CD4-positive, alpha-beta T cell (primary cell): ENCODE measurements around the gene RDH12. TPM values are rescaled to one million over a fixed set of nuclear protein-coding genes. Genes with fewer than 3 reads are reported as not detected.

Source experiments
- ATAC-seq: fragments of 200-7000 bp; cut with Tn5 transposase; one replicate; pipeline ENCODE4 v1.10.0; 2022; ENCODE audit warnings: mild to moderate bottlenecking; ENCODE audit not compliant: poor library complexity
- CTCF ChIA-PET: fragments of 350-600 bp; sonication (Branson Sonifier 250); formaldehyde crosslinking; loops from one replicate; lab custom pipeline; 2021; ENCODE audit warnings: antibody characterized with exemption, inconsistent platforms; lab: Charles Lee
- POLR2A ChIA-PET: fragments of 350-600 bp; sonication (Branson Sonifier 250); formaldehyde crosslinking; loops from one replicate; lab custom pipeline; 2021; ENCODE audit warnings: antibody characterized with exemption, inconsistent platforms; lab: Charles Lee
- DNase-seq, 14 experiments: peaks; one replicate each; pipeline ENCODE4 v3.0.0-alpha.2; 2013 to 2020; ENCODE audit warnings: mixed read lengths in 2 of 14
- H3K27ac ChIP-seq, 2 donors: one replicate each; pipeline versions ENCODE4 v1.5.1 to v1.7.0; 2013; ENCODE audit warnings: low read length in 2 of 2, low read depth in 1 of 2, mild to moderate bottlenecking in 1 of 2
- H3K27me3 ChIP-seq, 2 experiments: 1 replicate in 1 of 2; 2 replicates in 1 of 2; pipeline versions ENCODE4 v1.6.1 to v1.7.0; 2013; ENCODE audit warnings: low read length in 2 of 2, control low read depth in 1 of 2, mild to moderate bottlenecking in 1 of 2, moderate library complexity in 1 of 2; ENCODE audit not compliant: insufficient read depth in 2 of 2, control insufficient read depth in 1 of 2
- H3K36me3 ChIP-seq: one replicate; pipeline ENCODE4 v1.6.1; 2013; ENCODE audit warnings: low read length, control low read depth; ENCODE audit not compliant: insufficient read depth
- H3K4me1 ChIP-seq: one replicate; pipeline ENCODE4 v1.6.1; 2013; ENCODE audit warnings: low read length, control low read depth; ENCODE audit not compliant: insufficient read depth
- H3K4me3 ChIP-seq: one replicate; pipeline ENCODE4 v1.5.1; 2013; ENCODE audit warnings: mild to moderate bottlenecking, low read length, moderate library complexity
- H3K9me3 ChIP-seq, 2 experiments: 1 replicate in 1 of 2; 2 replicates in 1 of 2; pipeline versions ENCODE4 v1.6.1 to v1.7.0; 2013; ENCODE audit warnings: low read length in 2 of 2, mild to moderate bottlenecking in 2 of 2, control low read depth in 1 of 2, moderate library complexity in 1 of 2; ENCODE audit not compliant: control insufficient read depth in 1 of 2, insufficient read depth in 1 of 2
- H3K27ac Mint-ChIP-seq: one replicate; pipeline ENCODE4 v1.8.0; 2020; ENCODE audit warnings: mixed read lengths
- H3K27me3 Mint-ChIP-seq: one replicate; pipeline ENCODE4 v1.8.0; 2021; ENCODE audit warnings: mixed read lengths
- H3K36me3 Mint-ChIP-seq: one replicate; pipeline ENCODE4 v1.8.0; 2021; ENCODE audit warnings: low read depth, mixed read lengths
- H3K4me1 Mint-ChIP-seq: one replicate; pipeline ENCODE4 v1.8.0; 2021; ENCODE audit warnings: low read depth, mixed read lengths
- H3K4me3 Mint-ChIP-seq: one replicate; pipeline ENCODE4 v1.8.0; 2020; ENCODE audit warnings: mild to moderate bottlenecking, mixed read lengths
- H3K9me3 Mint-ChIP-seq: one replicate; pipeline ENCODE4 v1.8.0; 2020; ENCODE audit warnings: mixed read lengths
- CTCF ChIP-seq: fragments of 200-600 bp; IDR thresholded peaks from one replicate; pipeline ENCODE4 v1.8.0; 2022; ENCODE audit warnings: antibody characterized with exemption, mild to moderate bottlenecking
- intact Hi-C, 2 experiments: fragments of 100-400 bp; cut with DNase I in 1 of 2; cut with micrococcal nuclease in 1 of 2; formaldehyde crosslinking; loops; one replicate each; pipeline versions ENCODE4 v1.15.1 to v1.9.0; 2023 to 2025; cut with DNase I, micrococcal nuclease
- total RNA-seq, 174 experiments: library from RNA in 2 of 174; stranded (reverse) in 2 of 174; gene quantifications; one replicate each; pipeline ENCODE4 v1.2.3 and lab custom pipeline; 2021 to 2026

The RDH12 gene
- total RNA-seq, 2 experiments from 2014 or later = not detected

GRCh38 chr14:67719866-67720265 is 18.2 kb downstream of the RDH12 start:
- no peaks in the 10 kb centered on the region for H3K36me3 ChIP-seq
- H3K9me3 ChIP-seq = no peaks in the 10 kb centered on the region
- H3K4me3 Mint-ChIP-seq = no peak overlapping the region
- intact Hi-C loops = no loop called here
- peaks cover 26 to 36% of the 10 kb centered on the region in 2 experiments for H3K27me3 ChIP-seq
- H3K27ac Mint-ChIP-seq = no peak overlapping the region
- peaks cover 50% of the 10 kb centered on the region for H3K27me3 Mint-ChIP-seq
- H3K4me1 Mint-ChIP-seq = peaks cover 5% of the 10 kb centered on the region
- no peaks in the 10 kb centered on the region for H3K36me3 Mint-ChIP-seq
- ChIA-PET CTCF (no interaction called here), POLR2A (no interaction called here)
- no peak overlapping the region for H3K4me3 ChIP-seq
- no peak overlapping the region for H3K27ac ChIP-seq
- peaks cover 4% of the 10 kb centered on the region for H3K4me1 ChIP-seq
- DNase-seq (no peak), ATAC-seq (no peak)
- no peaks in the 10 kb centered on the region for H3K9me3 Mint-ChIP-seq
- no peak for TF ChIP-seq CTCF

GRCh38 chr14:67721875-67722274 is 20.2 kb downstream of the RDH12 start:
- TF ChIP-seq CTCF = no peak
- peaks cover 61% of the 10 kb centered on the region for H3K27me3 Mint-ChIP-seq
- peaks cover 4% of the 10 kb centered on the region for H3K4me1 ChIP-seq
- no peak overlapping the region for H3K4me3 Mint-ChIP-seq
- no peaks in the 10 kb centered on the region for H3K36me3 ChIP-seq
- CTCF ChIA-PET = no interaction called here
- H3K27me3 ChIP-seq = peaks cover 29 to 39% of the 10 kb centered on the region in 2 experiments
- H3K9me3 Mint-ChIP-seq = no peaks in the 10 kb centered on the region
- H3K4me3 ChIP-seq = no peak overlapping the region
- intact Hi-C loops = no loop called here
- H3K27ac ChIP-seq = no peak overlapping the region
- H3K4me1 Mint-ChIP-seq = peaks cover 5% of the 10 kb centered on the region
- ATAC-seq = no peak
- H3K27ac Mint-ChIP-seq = no peak overlapping the region
- no peaks in the 10 kb centered on the region for H3K9me3 ChIP-seq
- no peaks in the 10 kb centered on the region for H3K36me3 Mint-ChIP-seq
- POLR2A ChIA-PET = interaction anchor here (0.7 to 1.1 kb wide), 2 partner anchors 11 to 88 kb away, joined by 3 read pairs; no protein-coding TSS in a partner anchor
- DNase-seq = no peak

- TF ChIP-seq CTCF = no peak
- peaks cover 5% of the 10 kb centered on the region for H3K4me1 Mint-ChIP-seq
- Histone ChIP-seq H3K9me3 (no peaks in the 10 kb centered on the region), H3K4me1 (peaks cover 4% of the 10 kb centered on the region), H3K36me3 (no peaks in the 10 kb centered on the region), H3K27me3 (peaks cover 29 to 39% of the 10 kb centered on the region in 2 experiments), H3K4me3 (no peak overlapping the region), H3K27ac (no peak overlapping the region)
- ChIA-PET CTCF (no interaction called here), POLR2A (interaction anchor here (0.7 to 1.1 kb wide), 2 partner anchors 11 to 88 kb away, joined by 3 read pairs; no protein-coding TSS in a partner anchor)
- no peaks in the 10 kb centered on the region for H3K36me3 Mint-ChIP-seq
- H3K9me3 Mint-ChIP-seq = no peaks in the 10 kb centered on the region
- no peak overlapping the region for H3K4me3 Mint-ChIP-seq
- intact Hi-C loops = no loop called here
- H3K27ac Mint-ChIP-seq = no peak overlapping the region
- peaks cover 61% of the 10 kb centered on the region for H3K27me3 Mint-ChIP-seq
- DNase-seq = no peak
- no peak for ATAC-seq
Observed at GRCh38 chr14:67722293-67722692, 20.6 kb downstream of the RDH12 start.
